ENCODE data around the gene ZBTB20. TPM values are rescaled to one million over a fixed set of nuclear protein-coding genes. Genes with fewer than 3 reads are reported as not detected.

The ZBTB20 gene
- total and polyA plus RNA-seq, 2 donors from 2014 or later, result 0.99 to 142 TPM

GRCh38 chr3:114329823-114330222 lies 817.3 kb downstream of the ZBTB20 start:
- no peak overlapping the region for H3K9ac ChIP-seq (ENCODE audit: low read length in 3 of 3)
- TF ChIP-seq CTCF (IDR thresholded peaks at IDR 0.05; ENCODE audit: borderline replicate concordance, extremely low read depth, insufficient read depth), result no peak
- no peak overlapping the region for H3K27ac ChIP-seq (ENCODE audit: low read depth in 2 of 2, low read length in 2 of 2)
- FAIRE-seq, result no peak
- H3K4me3 ChIP-seq (ENCODE audit: low read length in 3 of 3), result no peak overlapping the region
- no peaks in the 10 kb centered on the region for H3K36me3 ChIP-seq (ENCODE audit: control insufficient read depth in 2 of 3, insufficient read depth in 3 of 3, low read length in 3 of 3)
- no peaks in the 10 kb centered on the region for H3K27me3 ChIP-seq (ENCODE audit: control insufficient read depth, insufficient read depth, low read length)
- no peak for DNase-seq
- no peaks in the 10 kb centered on the region for H3K9me3 ChIP-seq (ENCODE audit: control insufficient read depth in 2 of 3, insufficient read depth in 1 of 3, low read length in 3 of 3)
- peaks cover 0 to 4% (median 0%) of the 10 kb centered on the region in 3 donors for H3K4me1 ChIP-seq (ENCODE audit: control insufficient read depth in 2 of 3, insufficient read depth in 2 of 3, low read depth in 1 of 3, low read length in 3 of 3)
- intact Hi-C loops (cut with DNase I), result no loop called here

- no peak for TF ChIP-seq CTCF (IDR thresholded peaks at IDR 0.05; ENCODE audit: borderline replicate concordance, extremely low read depth, insufficient read depth)
- FAIRE-seq (no peak), DNase-seq (no peak)
- intact Hi-C loops (cut with DNase I), result no loop called here
- no peak overlapping the region for H3K27ac ChIP-seq (ENCODE audit: low read depth in 2 of 2, low read length in 2 of 2)
- no peak overlapping the region for H3K4me3 ChIP-seq (ENCODE audit: low read length in 3 of 3)
- H3K9me3 ChIP-seq (ENCODE audit: control insufficient read depth in 2 of 3, insufficient read depth in 1 of 3, low read length in 3 of 3), result no peaks in the 10 kb centered on the region
- no peak overlapping the region for H3K9ac ChIP-seq (ENCODE audit: low read length in 3 of 3)
- no peaks in the 10 kb centered on the region for H3K36me3 ChIP-seq (ENCODE audit: control insufficient read depth in 2 of 3, insufficient read depth in 3 of 3, low read length in 3 of 3)
- H3K4me1 ChIP-seq (ENCODE audit: control insufficient read depth in 2 of 3, insufficient read depth in 2 of 3, low read depth in 1 of 3, low read length in 3 of 3), result peaks cover 0 to 4% (median 0%) of the 10 kb centered on the region in 3 donors
- H3K27me3 ChIP-seq (ENCODE audit: control insufficient read depth, insufficient read depth, low read length), result no peaks in the 10 kb centered on the region
These were observed 818.7 kb downstream of the ZBTB20 start for GRCh38 chr3:114328345-114328744.

- no peak for FAIRE-seq
- no peak overlapping the region for H3K4me3 ChIP-seq (ENCODE audit: low read length in 3 of 3)
- intact Hi-C loops (cut with DNase I), result no loop called here
- no peaks in the 10 kb centered on the region for H3K27me3 ChIP-seq (ENCODE audit: control insufficient read depth, insufficient read depth, low read length)
- peaks cover 0 to 4% (median 0%) of the 10 kb centered on the region in 3 donors for H3K4me1 ChIP-seq (ENCODE audit: control insufficient read depth in 2 of 3, insufficient read depth in 2 of 3, low read depth in 1 of 3, low read length in 3 of 3)
- no peaks in the 10 kb centered on the region for H3K9me3 ChIP-seq (ENCODE audit: control insufficient read depth in 2 of 3, insufficient read depth in 1 of 3, low read length in 3 of 3)
- H3K36me3 ChIP-seq (ENCODE audit: control insufficient read depth in 2 of 3, insufficient read depth in 3 of 3, low read length in 3 of 3), result no peaks in the 10 kb centered on the region
- no peak for TF ChIP-seq CTCF (IDR thresholded peaks at IDR 0.05; ENCODE audit: borderline replicate concordance, extremely low read depth, insufficient read depth)
- H3K9ac ChIP-seq (ENCODE audit: low read length in 3 of 3), result no peak overlapping the region
- H3K27ac ChIP-seq (ENCODE audit: low read depth in 2 of 2, low read length in 2 of 2), result no peak overlapping the region
- no peak for DNase-seq
These were observed 819.4 kb downstream of the ZBTB20 start for GRCh38 chr3:114327665-114328064.

All from kidney (tissue), 14 donors.